Epidermal melanocyte (primary cell): ENCODE data around the gene GAMT.
"Not testable (repeated sequence)": the region's sequence is repeated elsewhere in the genome, so short reads cannot be mapped to it uniquely, and the experiment has no call there.

Source experiments
- DNase-seq: peaks from one replicate; pipeline ENCODE4 v3.0.0; 2011; ENCODE audit warnings: low spot score; ENCODE audit not compliant: insufficient read length

The GAMT gene

GRCh38 chr19:1434040-1434366 lies 32.7 kb upstream of the GAMT start:
- no peak for DNase-seq

- no peak for DNase-seq
These were observed 32.0 kb upstream of the GAMT start for GRCh38 chr19:1433119-1434039.

- no peak for DNase-seq
These were observed 31.2 kb upstream of the GAMT start for GRCh38 chr19:1432507-1432887.

- DNase-seq, result no peak
These were observed 30.6 kb upstream of the GAMT start for GRCh38 chr19:1431759-1432506.

- DNase-seq, result no peak
These were observed 28.9 kb upstream of the GAMT start for GRCh38 chr19:1430246-1430645.

- no peak for DNase-seq
These were observed 28.4 kb upstream of the GAMT start for GRCh38 chr19:1429750-1430149.

GRCh38 chr19:1428738-1429391 lies 27.5 kb upstream of the GAMT start:
- no peak for DNase-seq

GRCh38 chr19:1427221-1427920 lies 26.0 kb upstream of the GAMT start:
- DNase-seq, result no peak

GRCh38 chr19:1426736-1427135 lies 25.4 kb upstream of the GAMT start:
- no peak for DNase-seq

GRCh38 chr19:1425902-1426301 lies 24.6 kb upstream of the GAMT start:
- no peak for DNase-seq

GRCh38 chr19:1425102-1425837 lies 23.9 kb upstream of the GAMT start:
- no peak for DNase-seq

GRCh38 chr19:1424192-1424955 lies 23.0 kb upstream of the GAMT start:
- DNase-seq, result no peak

- no peak for DNase-seq
These were observed 22.3 kb upstream of the GAMT start for GRCh38 chr19:1423436-1424191.

GRCh38 chr19:1422943-1423342 lies 21.6 kb upstream of the GAMT start:
- no peak for DNase-seq

- DNase-seq, result no peak
These were observed 21.0 kb upstream of the GAMT start for GRCh38 chr19:1422360-1422759.

GRCh38 chr19:1421958-1422305 lies 20.6 kb upstream of the GAMT start:
- no peak for DNase-seq

GRCh38 chr19:1421218-1421957 lies 20.0 kb upstream of the GAMT start:
- DNase-seq, result no peak

- no peak for DNase-seq
These were observed 19.2 kb upstream of the GAMT start for GRCh38 chr19:1420590-1420989.

- not testable (repeated sequence) for DNase-seq
These were observed 18.7 kb upstream of the GAMT start for GRCh38 chr19:1420085-1420484.
